WERI-Rb-1 (cell line): ENCODE results near the gene LMTK3.
A peak's percentile ranks its signal among the peaks of the same experiment; 100 is the strongest.

ENCODE experiments used
- DNase-seq: peaks from one replicate; pipeline ENCODE4 v3.0.0-alpha.2; 2020
- H3K27ac ChIP-seq: fragments of 250-450 bp; sonication (Bioruptor Pico); 2 replicates; pipeline ENCODE4 v1.5.1; 2020; ENCODE audit warnings: mild to moderate bottlenecking, moderate library complexity
- H3K27me3 ChIP-seq: fragments of 250-450 bp; sonication (Bioruptor Pico); 2 replicates; pipeline ENCODE4 v1.5.1; 2021; ENCODE audit warnings: mild to moderate bottlenecking, low read depth, moderate library complexity; ENCODE audit not compliant: insufficient read depth, severe bottlenecking
- H3K36me3 ChIP-seq: fragments of 250-450 bp; sonication (Bioruptor Pico); 2 replicates; pipeline ENCODE4 v1.5.1; 2020; ENCODE audit warnings: mild to moderate bottlenecking, moderate library complexity
- H3K4me3 ChIP-seq: 2 replicates; pipeline ENCODE4 v1.5.1; 2011; ENCODE audit warnings: low read depth, mild to moderate bottlenecking, control low read depth, low read length
- H3K9me3 ChIP-seq: fragments of 250-450 bp; sonication (Bioruptor Pico); 2 replicates; pipeline ENCODE4 v1.5.1; 2021; ENCODE audit warnings: mild to moderate bottlenecking, moderate library complexity; ENCODE audit not compliant: severe bottlenecking
- CTCF ChIP-seq: IDR thresholded peaks from 2 replicates; pipeline ENCODE4 v1.5.1; 2011; ENCODE audit warnings: low read depth, mild to moderate bottlenecking, control low read depth, inconsistent platforms, low read length

Gene LMTK3

GRCh38 chr19:48466561-48467325, 44.9 kb downstream of the LMTK3 start:
- peak; percentile 76 for DNase-seq
- Histone ChIP-seq H3K27ac (no peak overlapping the region), H3K9me3 (no peaks in the 10 kb centered on the region), H3K27me3 (peaks cover 24% of the 10 kb centered on the region), H3K36me3 (peaks cover 21% of the 10 kb centered on the region), H3K4me3 (no peak overlapping the region)
- TF ChIP-seq CTCF = no peak

GRCh38 chr19:48465215-48465614, 46.4 kb downstream of the LMTK3 start:
- Histone ChIP-seq H3K27me3 (peaks cover 24% of the 10 kb centered on the region), H3K4me3 (no peak overlapping the region), H3K36me3 (peaks cover 6% of the 10 kb centered on the region), H3K9me3 (no peaks in the 10 kb centered on the region), H3K27ac (no peak overlapping the region)
- DNase-seq = no peak
- no peak for TF ChIP-seq CTCF

- peaks cover 3% of the 10 kb centered on the region; the same call in 1 of the 2 replicates for H3K36me3 ChIP-seq
- DNase-seq = peak; percentile 47
Observed at GRCh38 chr19:48461982-48462655, 49.5 kb downstream of the LMTK3 start.

GRCh38 chr19:48461651-48461981, 50.0 kb downstream of the LMTK3 start:
- no peak for DNase-seq
- Histone ChIP-seq H3K27me3 (peaks cover 18% of the 10 kb centered on the region), H3K36me3 (peaks cover 3% of the 10 kb centered on the region; the same call in 1 of the 2 replicates), H3K4me3 (no peak overlapping the region), H3K9me3 (no peaks in the 10 kb centered on the region), H3K27ac (no peak overlapping the region)
- no peak for TF ChIP-seq CTCF

More at GRCh38 chr19:48461982-48462655, 49.5 kb downstream of the LMTK3 start:
- no peak for TF ChIP-seq CTCF
- Histone ChIP-seq H3K27ac (no peak overlapping the region), H3K9me3 (no peaks in the 10 kb centered on the region), H3K27me3 (peaks cover 21% of the 10 kb centered on the region), H3K4me3 (no peak overlapping the region)

- H3K36me3 ChIP-seq = peaks cover 21% of the 10 kb centered on the region
- no peak overlapping the region for H3K4me3 ChIP-seq
- H3K9me3 ChIP-seq = no peaks in the 10 kb centered on the region
- no peak for DNase-seq
- H3K27ac ChIP-seq = no peak overlapping the region
- no peak for TF ChIP-seq CTCF
- H3K27me3 ChIP-seq = no peaks in the 10 kb centered on the region
Observed at GRCh38 chr19:48458016-48458415, 53.6 kb downstream of the LMTK3 start.
